ENCODE results near the gene SNX11.
"Not testable (repeated sequence)": the region's sequence is repeated elsewhere in the genome, so short reads cannot be mapped to it uniquely, and the experiment has no call there.

Gene SNX11

DNA sequence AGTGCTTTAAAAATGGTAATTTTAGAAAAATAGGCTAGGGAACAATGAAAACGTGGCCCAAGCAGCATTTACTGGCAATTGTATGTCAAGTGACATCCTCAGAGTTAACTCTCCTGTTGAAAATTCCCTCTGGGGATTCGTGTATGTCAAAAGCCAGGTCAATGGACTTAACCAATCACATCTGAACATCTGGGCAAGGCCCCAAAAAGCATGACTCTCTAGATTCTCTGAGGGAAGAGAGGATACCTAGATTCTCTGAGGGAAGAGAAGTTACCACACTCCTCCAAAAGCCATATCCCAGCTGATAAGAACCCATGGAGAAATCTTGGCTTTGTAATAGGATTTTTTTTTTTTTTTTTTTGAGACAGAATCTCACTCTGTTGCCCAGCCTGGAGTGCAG is 35.9 kb upstream of the SNX11 start:
- in situ Hi-C loops (cut with HindIII; ENCODE audit: low pct_unique_long_range_greater_than_20kb, low sequenced_read_pairs) = no loop called here
- DNase-seq (ENCODE audit: low read depth in 1 of 2, low spot score in 1 of 2) = no peak
- no peak for TF ChIP-seq JUND (IDR thresholded peaks at IDR 0.05; ENCODE audit: low read depth)

DNA sequence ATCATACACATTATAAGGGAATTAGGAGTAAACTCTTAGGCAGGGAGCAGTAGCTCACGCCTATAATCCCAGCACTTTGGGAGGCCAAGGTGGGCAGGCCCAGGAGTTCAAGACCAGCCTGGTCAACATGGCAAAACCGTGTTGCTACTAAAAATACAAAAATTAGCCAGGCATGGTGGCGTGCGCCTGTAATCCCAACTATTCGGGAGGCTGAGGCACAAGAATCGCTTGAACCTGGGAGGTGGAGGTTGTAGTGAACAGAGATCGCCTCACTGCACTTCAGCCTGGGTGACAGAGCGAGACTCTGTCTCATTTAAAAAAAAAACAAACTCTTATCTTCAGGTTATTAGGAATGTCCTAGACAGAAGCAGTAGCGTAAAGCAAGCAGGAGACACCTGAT is 34.8 kb upstream of the SNX11 start:
- DNase-seq (ENCODE audit: low read depth in 1 of 2, low spot score in 1 of 2); in situ Hi-C loops (cut with HindIII; ENCODE audit: low pct_unique_long_range_greater_than_20kb, low sequenced_read_pairs): not testable (repeated sequence)

DNA sequence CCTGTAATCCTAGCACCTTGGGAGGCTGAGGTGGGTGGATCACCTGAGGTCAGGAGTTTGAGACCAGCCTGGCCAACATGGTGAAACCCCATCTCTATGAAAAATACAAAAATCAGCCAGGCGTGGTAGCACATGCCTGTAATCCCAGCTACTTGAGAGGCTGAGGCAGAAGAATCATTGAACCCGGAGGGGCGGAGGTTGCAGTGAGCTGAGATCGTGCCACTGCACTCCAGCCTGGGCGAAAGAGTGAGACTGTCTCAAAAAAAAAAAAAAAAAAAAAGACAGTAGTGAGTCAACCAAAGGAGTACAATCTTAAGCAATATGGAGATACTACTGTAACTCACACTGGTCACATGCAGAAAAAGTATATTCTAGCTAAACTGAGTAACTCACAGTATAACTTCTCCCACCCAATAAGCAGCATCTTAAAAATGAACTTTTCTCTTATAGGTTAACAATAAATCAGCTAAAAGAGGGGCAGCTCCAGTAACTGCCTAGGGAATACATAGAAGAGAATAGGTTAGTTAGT is 33.9 kb upstream of the SNX11 start:
- DNase-seq (ENCODE audit: low read depth in 1 of 2, low spot score in 1 of 2); in situ Hi-C loops (cut with HindIII; ENCODE audit: low pct_unique_long_range_greater_than_20kb, low sequenced_read_pairs): not testable (repeated sequence)

GRCh38 chr17:48074322-48075081 is 33.1 kb upstream of the SNX11 start:
- in situ Hi-C loops (cut with HindIII; ENCODE audit: low pct_unique_long_range_greater_than_20kb, low sequenced_read_pairs) = no loop called here
- peak in 1 of 2 experiments; percentile 81 for DNase-seq (ENCODE audit: low read depth in 1 of 2, low spot score in 1 of 2)
- no peak for TF ChIP-seq JUND (IDR thresholded peaks at IDR 0.05; ENCODE audit: low read depth)

- in situ Hi-C loops (cut with HindIII; ENCODE audit: low pct_unique_long_range_greater_than_20kb, low sequenced_read_pairs); DNase-seq (ENCODE audit: low read depth in 1 of 2, low spot score in 1 of 2): not testable (repeated sequence)
Observed at GRCh38 chr17:48077152-48077551, 30.4 kb upstream of the SNX11 start.

DNA sequence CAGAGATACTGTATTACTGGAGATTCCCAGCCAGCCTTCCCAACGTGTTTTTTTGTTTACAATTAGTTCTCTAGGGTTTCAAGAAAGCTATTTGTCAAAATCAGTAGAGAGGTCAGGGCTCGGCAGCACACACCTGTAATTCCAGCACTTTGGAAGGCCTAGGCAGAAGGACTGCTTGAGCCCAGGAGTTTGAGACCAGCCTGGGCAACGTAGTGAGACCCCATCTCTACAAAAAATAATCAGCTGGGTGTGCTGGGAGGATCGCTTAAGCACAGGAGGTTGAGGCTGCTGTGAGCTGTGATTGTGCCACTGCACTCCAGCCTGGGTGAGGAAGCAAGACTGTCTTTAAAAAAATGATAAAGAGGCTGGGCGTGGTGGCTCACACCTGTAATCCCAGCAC is 25.7 kb upstream of the SNX11 start:
- TF ChIP-seq JUND (IDR thresholded peaks at IDR 0.05; ENCODE audit: low read depth) = no peak
- in situ Hi-C loops (cut with HindIII; ENCODE audit: low pct_unique_long_range_greater_than_20kb, low sequenced_read_pairs) = no loop called here
- DNase-seq (ENCODE audit: low read depth in 1 of 2, low spot score in 1 of 2) = no peak

DNA sequence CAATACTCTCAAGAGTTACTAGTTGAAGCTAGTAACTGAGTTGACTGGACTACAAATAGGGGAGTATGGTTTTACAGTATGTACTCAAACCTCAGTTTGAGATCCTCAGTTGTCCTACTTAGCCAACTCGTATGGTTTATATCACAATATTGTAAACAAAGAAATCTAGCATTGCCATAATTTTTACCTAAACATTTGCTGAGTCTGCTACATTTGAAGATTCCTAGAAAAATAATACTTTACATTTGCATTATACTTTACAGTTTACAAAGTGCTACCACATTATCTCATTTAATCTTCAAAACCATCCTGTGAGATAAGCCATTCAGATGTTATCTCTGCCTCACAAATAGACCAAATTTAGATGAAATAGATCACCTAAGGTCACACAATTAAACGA is 22.6 kb upstream of the SNX11 start:
- TF ChIP-seq JUND (IDR thresholded peaks at IDR 0.05; ENCODE audit: low read depth) = no peak
- in situ Hi-C loops (cut with HindIII; ENCODE audit: low pct_unique_long_range_greater_than_20kb, low sequenced_read_pairs) = no loop called here
- no peak for DNase-seq (ENCODE audit: low read depth in 1 of 2, low spot score in 1 of 2)

- DNase-seq (ENCODE audit: low read depth in 1 of 2, low spot score in 1 of 2) = no peak
- in situ Hi-C loops (cut with HindIII; ENCODE audit: low pct_unique_long_range_greater_than_20kb, low sequenced_read_pairs) = no loop called here
- TF ChIP-seq JUND (IDR thresholded peaks at IDR 0.05; ENCODE audit: low read depth) = no peak
Observed at GRCh38 chr17:48093341-48094045, 14.1 kb upstream of the SNX11 start.

- no peak for TF ChIP-seq JUND (IDR thresholded peaks at IDR 0.05; ENCODE audit: low read depth)
- no peak for DNase-seq (ENCODE audit: low read depth in 1 of 2, low spot score in 1 of 2)
- in situ Hi-C loops (cut with HindIII; ENCODE audit: low pct_unique_long_range_greater_than_20kb, low sequenced_read_pairs) = no loop called here
Observed at GRCh38 chr17:48095611-48096010, 12.0 kb upstream of the SNX11 start.

- peak in 1 of 2 experiments; percentile 29 for DNase-seq (ENCODE audit: low read depth in 1 of 2, low spot score in 1 of 2)
- TF ChIP-seq JUND (IDR thresholded peaks at IDR 0.05; ENCODE audit: low read depth) = no peak
- in situ Hi-C loops (cut with HindIII; ENCODE audit: low pct_unique_long_range_greater_than_20kb, low sequenced_read_pairs) = no loop called here
Observed at GRCh38 chr17:48100160-48100559, 7.4 kb upstream of the SNX11 start.

DNA sequence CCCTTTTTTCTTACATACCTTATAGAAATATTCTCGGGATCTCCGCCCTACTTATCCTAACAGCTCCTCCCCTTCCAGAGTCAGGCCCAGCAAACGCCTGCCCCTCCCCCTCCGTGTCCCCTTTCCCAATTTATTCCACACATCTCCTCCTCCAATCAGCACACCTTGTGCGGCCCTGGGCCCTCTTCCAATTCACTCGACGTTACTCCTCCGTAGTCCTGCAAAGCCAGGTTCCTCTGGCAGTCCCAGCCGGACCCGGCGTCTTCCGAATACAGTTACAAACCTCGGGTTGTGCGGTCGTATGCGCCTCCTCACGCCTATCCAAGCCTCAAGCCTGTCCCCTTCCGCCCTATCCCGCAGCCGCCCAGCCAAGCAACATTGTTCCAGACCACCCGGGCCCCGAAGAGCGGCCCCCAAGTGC is 7.0 kb upstream of the SNX11 start:
- DNase-seq (ENCODE audit: low read depth in 1 of 2, low spot score in 1 of 2) = peak; percentile 45 to 86
- no peak for TF ChIP-seq JUND (IDR thresholded peaks at IDR 0.05; ENCODE audit: low read depth)
- in situ Hi-C loops (cut with HindIII; ENCODE audit: low pct_unique_long_range_greater_than_20kb, low sequenced_read_pairs) = no loop called here

- no peak for TF ChIP-seq JUND (IDR thresholded peaks at IDR 0.05; ENCODE audit: low read depth)
- in situ Hi-C loops (cut with HindIII; ENCODE audit: low pct_unique_long_range_greater_than_20kb, low sequenced_read_pairs) = no loop called here
- DNase-seq (ENCODE audit: low read depth in 1 of 2, low spot score in 1 of 2) = peak; percentile 75 to 97
Observed at GRCh38 chr17:48101012-48101720, 6.4 kb upstream of the SNX11 start, which contains the start of gene CBX1. CBX1 (minus strand) TSS chr17:48101478; CDS start chr17:48077004, 24,474 bp downstream.
